Panc1 (cell line): ENCODE data around the gene TMEM191C.
"Not testable (repeated sequence)": the region's sequence is repeated elsewhere in the genome, so short reads cannot be mapped to it uniquely, and the experiment has no call there.

Source experiments
- CTCF ChIP-seq: fragments of 450-650 bp; IDR thresholded peaks from 2 replicates; pipeline ENCODE4 v1.5.1; 2017; ENCODE audit warnings: mild to moderate bottlenecking
- POLR2AphosphoS5 ChIP-seq: IDR thresholded peaks from 2 replicates; pipeline ENCODE4 v1.6.1; 2012; ENCODE audit warnings: mild to moderate bottlenecking, low read depth, low read length, moderate library complexity
- REST ChIP-seq, 2 experiments: IDR thresholded peaks; 2 replicates each; pipeline ENCODE4 v1.6.1; 2011 to 2012; ENCODE audit warnings: low read depth in 2 of 2, control low read depth in 1 of 2, low read length in 1 of 2, mild to moderate bottlenecking in 1 of 2, moderate library complexity in 1 of 2; ENCODE audit not compliant: insufficient read depth in 1 of 2
- SIN3A ChIP-seq: IDR thresholded peaks from 2 replicates; pipeline ENCODE4 v1.6.1; 2012; ENCODE audit warnings: low read depth, mild to moderate bottlenecking, low read length, moderate library complexity, borderline replicate concordance; ENCODE audit not compliant: insufficient read depth
- TCF7L2 ChIP-seq: IDR thresholded peaks from 2 replicates; pipeline ENCODE4 v1.6.1; 2011; ENCODE audit warnings: mild to moderate bottlenecking, low read depth, low read length, inconsistent platforms

- TF ChIP-seq CTCF; SIN3A; REST (IDR thresholded peaks at IDR 0.05; ENCODE audit: insufficient read depth in 1 of 2, low read depth in 2 of 2, low read length in 1 of 2); POLR2AphosphoS5; TCF7L2: not testable (repeated sequence)
These were observed at the start of gene TMEM191C for GRCh38 chr22:21467337-21468193.
